ENCODE data around the gene TRAPPC3.

GRCh38 chr1:36095760-36096405 lies 53.4 kb downstream of the TRAPPC3 start:
- TF ChIP-seq CTCF (IDR thresholded peaks at IDR 0.05): no peak
- TF ChIP-seq EZH2 (IDR thresholded peaks at IDR 0.05; ENCODE audit: borderline replicate concordance, insufficient read depth, low read depth, low read length, poor library complexity, severe bottlenecking): no peak
